Ovary (tissue), 9 donors: Measurements from ENCODE around the gene PLXNB3. TPM values are rescaled to one million over a fixed set of nuclear protein-coding genes. Genes with fewer than 3 reads are reported as not detected.

Experiments
- DNase-seq, 5 donors: peaks; one replicate each; pipeline ENCODE4 v3.0.0-alpha.2; 2019 to 2020
- H3K27ac ChIP-seq, 2 donors: fragments of 200-600 bp; one replicate each; pipeline versions ENCODE4 v1.5.1 to v1.8.0; 2019 to 2022
- H3K27me3 ChIP-seq: fragments of 200-600 bp; one replicate; pipeline ENCODE4 v1.8.0; 2022
- H3K36me3 ChIP-seq: fragments of 200-600 bp; sonication (generic); one replicate; pipeline ENCODE4 v1.5.1; 2019
- H3K4me1 ChIP-seq: one replicate; pipeline ENCODE4 v1.8.1; 2013; ENCODE audit warnings: mild to moderate bottlenecking, moderate library complexity; ENCODE audit not compliant: insufficient read depth
- H3K4me3 ChIP-seq: fragments of 200-600 bp; sonication (generic); one replicate; pipeline ENCODE4 v1.5.1; 2017
- H3K9me3 ChIP-seq, 2 donors: fragments of 200-600 bp in 1 of 2; sonication (generic) in 1 of 2; one replicate each; pipeline versions ENCODE4 v1.5.1 to v1.8.1; 2013 to 2019; ENCODE audit warnings: mild to moderate bottlenecking in 1 of 2, moderate library complexity in 1 of 2
- CTCF ChIP-seq, 3 donors: fragments of 450-650 bp in 2 of 3; fragments of 200-600 bp in 1 of 3; IDR thresholded peaks; one replicate each; pipeline versions ENCODE4 v1.5.1 to v1.8.0; 2016 to 2022; ENCODE audit warnings: antibody characterized with exemption in 3 of 3, mild to moderate bottlenecking in 1 of 3
- EP300 ChIP-seq: sonication (generic); formaldehyde crosslinking; IDR thresholded peaks from one replicate; pipeline ENCODE4 v1.6.1; 2017; ENCODE audit warnings: antibody characterized with exemption
- POLR2A ChIP-seq: fragments of 450-650 bp; IDR thresholded peaks from one replicate; pipeline ENCODE4 v1.6.1; 2017; ENCODE audit warnings: antibody characterized with exemption, mild to moderate bottlenecking, moderate library complexity
- WGBS, 3 donors: extraction: QIAGEN DNeasy Blood & Tissue Kit in 1 of 3; methylation state at CpG; one replicate each; pipeline versions ENCODE4 v1.1.5 to v1.1.7; 2013 to 2017; 5-methylcytosine and 5-hydroxymethylcytosine counted together
- intact Hi-C, 4 donors: fragments of 100-400 bp; cut with DNase I; formaldehyde crosslinking; loops; one replicate each; pipeline versions ENCODE4 v1.11.0 to v1.15.1; 2022 to 2023
- polyA plus RNA-seq, 2 donors: library from polyadenylated mRNA; stranded (reverse); fragments of 200-250 nt in 1 of 2; fragments of 350-450 nt in 1 of 2; fragmentation: Illumina TruSeq in 1 of 2; extraction: RNeasy Lipid Tissue Mini Kit (QIAGEN cat#74804) in 1 of 2; gene quantifications; one replicate each; pipeline ENCODE4 v1.2.3, GENCODE V29; 2013 to 2014
- total RNA-seq, 7 donors: library from RNA; depleted of rRNA in 2 of 7; stranded (reverse); fragments of >200 nt in 2 of 7; fragmentation: NEBNext Ultra II Directional in 3 of 7; extraction: Animal tissue kit (Norgen Biotek cat#: 25700) in 3 of 7; gene quantifications; one replicate each; pipeline versions ENCODE4 v1.1.0 to v1.2.4, GENCODE V29; 2016 to 2023
- donor health status: DM: no; HTN: no; CAD: no; lungs with moderate emphysema.
- donor health status: DM: no; HTN: no; CAD: no.
- donor health status: Bipolar disorder and iron deficiency.
- donor health status: DM: yes; HTN: yes; CAD: no.
- donor health status: DM: no; HTN: no; CAD: no.
- donor health status: DM: yes; HTN: yes; CAD: no.

PLXNB3 gene
- total and polyA plus RNA-seq, 9 donors, result 0.46 to 5.0 (median 0.95) TPM

- TF ChIP-seq EP300 (no peak), POLR2A (no peak), CTCF (IDR thresholded peaks at IDR 0.05) (no peak)
- H3K27me3 ChIP-seq, result no peaks in the 10 kb centered on the region
- no peak overlapping the region for H3K4me3 ChIP-seq
- no peak for DNase-seq
- intact Hi-C loops, result no loop called here
- H3K36me3 ChIP-seq, result no peaks in the 10 kb centered on the region
- no peaks in the 10 kb centered on the region for H3K4me1 ChIP-seq
- WGBS, 3 donors, result 69 to 89% (median 82%) methylated on average over 10 to 18 of the region's 22 CpGs
- no peaks in the 10 kb centered on the region for H3K9me3 ChIP-seq
- no peak overlapping the region for H3K27ac ChIP-seq
Observed at GRCh38 chrX:153776611-153777045, 12.6 kb downstream of the PLXNB3 start.

- 82 to 91% (median 84%) methylated on average over 34 of the region's 34 CpGs for WGBS, 3 donors
- Histone ChIP-seq H3K36me3 (no peaks in the 10 kb centered on the region), H3K27me3 (no peaks in the 10 kb centered on the region), H3K4me3 (no peak overlapping the region), H3K4me1 (no peaks in the 10 kb centered on the region), H3K27ac (no peak overlapping the region), H3K9me3 (no peaks in the 10 kb centered on the region)
- intact Hi-C loops, result no loop called here
- no peak for TF ChIP-seq EP300
- TF ChIP-seq CTCF (IDR thresholded peaks at IDR 0.05), result no peak
- TF ChIP-seq POLR2A, result no peak
- peak in 2 of 5 donors; percentile 11 to 12 for DNase-seq
Observed at GRCh38 chrX:153777261-153778090, 13.4 kb downstream of the PLXNB3 start.

- DNase-seq, result peak in 1 of 5 donors; percentile 19
- Histone ChIP-seq H3K4me3 (no peak overlapping the region), H3K27me3 (no peaks in the 10 kb centered on the region), H3K36me3 (no peaks in the 10 kb centered on the region), H3K4me1 (no peaks in the 10 kb centered on the region), H3K27ac (no peak overlapping the region), H3K9me3 (no peaks in the 10 kb centered on the region)
- intact Hi-C loops, result no loop called here
- no peak for TF ChIP-seq POLR2A
- no peak for TF ChIP-seq EP300
- TF ChIP-seq CTCF (IDR thresholded peaks at IDR 0.05), result no peak
- WGBS, 3 donors, result 50 to 73% (median 56%) methylated on average over 16 to 17 of the region's 17 CpGs
Observed at GRCh38 chrX:153778181-153778580, 14.1 kb downstream of the PLXNB3 start.

GRCh38 chrX:153778684-153779101, 14.6 kb downstream of the PLXNB3 start:
- intact Hi-C loops, result no loop called here
- H3K27me3 ChIP-seq, result no peaks in the 10 kb centered on the region
- no peaks in the 10 kb centered on the region for H3K36me3 ChIP-seq
- H3K4me3 ChIP-seq, result no peak overlapping the region
- H3K27ac ChIP-seq, result no peak overlapping the region
- WGBS, 3 donors, result 67 to 73% (median 71%) methylated on average over 15 to 16 of the region's 16 CpGs
- H3K4me1 ChIP-seq, result no peaks in the 10 kb centered on the region
- TF ChIP-seq POLR2A (no peak), EP300 (no peak), CTCF (IDR thresholded peaks at IDR 0.05) (no peak)
- no peak for DNase-seq
- H3K9me3 ChIP-seq, result no peaks in the 10 kb centered on the region
